Lung (tissue), 12 donors: ENCODE measurements around the gene PXMP2. TPM values are rescaled to one million over a fixed set of nuclear protein-coding genes. Genes with fewer than 3 reads are reported as not detected.

Experiments used
- ATAC-seq: fragments of 200-7000 bp; cut with Tn5 transposase; one replicate; pipeline ENCODE4 v1.9.1; 2020; ENCODE audit warnings: moderate number of reproducible peaks; ENCODE audit not compliant: insufficient read depth, low FRiP score
- DNase-seq, 3 donors: peaks; one replicate each; pipeline ENCODE4 v3.0.0-alpha.2; 2013 to 2017
- H3K27ac ChIP-seq, 2 donors: one replicate each; pipeline ENCODE4 v1.5.1; 2013; ENCODE audit warnings: mild to moderate bottlenecking in 2 of 2, moderate library complexity in 2 of 2, control low read depth in 1 of 2, inconsistent platforms in 1 of 2, low read depth in 1 of 2, low read length in 1 of 2
- H3K27me3 ChIP-seq, 3 donors: one replicate each; pipeline ENCODE4 v1.5.1; 2013; ENCODE audit warnings: low read length in 2 of 3; ENCODE audit not compliant: control insufficient read depth in 3 of 3, insufficient read depth in 3 of 3
- H3K36me3 ChIP-seq, 4 donors: one replicate each; pipeline ENCODE4 v1.5.1; 2013; ENCODE audit warnings: low read length in 4 of 4, mild to moderate bottlenecking in 1 of 4, moderate library complexity in 1 of 4; ENCODE audit not compliant: control insufficient read depth in 4 of 4, insufficient read depth in 4 of 4
- H3K4me1 ChIP-seq, 5 donors: one replicate each; pipeline ENCODE4 v1.5.1; 2013; ENCODE audit warnings: low read length in 5 of 5, mild to moderate bottlenecking in 2 of 5, moderate library complexity in 1 of 5; ENCODE audit not compliant: control insufficient read depth in 5 of 5, insufficient read depth in 5 of 5
- H3K4me3 ChIP-seq: one replicate; pipeline ENCODE4 v1.5.1; 2013; ENCODE audit warnings: mild to moderate bottlenecking, control low read depth, moderate library complexity
- H3K9ac ChIP-seq, 2 donors: one replicate each; pipeline ENCODE4 v1.5.1; 2013; ENCODE audit warnings: low read length in 2 of 2, control low read depth in 1 of 2; ENCODE audit not compliant: insufficient read depth in 1 of 2
- H3K9me3 ChIP-seq, 4 donors: one replicate each; pipeline ENCODE4 v1.5.1; 2013; ENCODE audit warnings: low read length in 3 of 4, mild to moderate bottlenecking in 1 of 4, moderate library complexity in 1 of 4; ENCODE audit not compliant: control insufficient read depth in 4 of 4, insufficient read depth in 3 of 4
- WGBS, 2 donors: extraction: QIAGEN DNeasy Blood & Tissue Kit; methylation state at CpG; one replicate each; pipeline ENCODE4 v1.1.7; 2013; 5-methylcytosine and 5-hydroxymethylcytosine counted together
- polyA plus RNA-seq, 2 donors: library from polyadenylated mRNA; stranded (reverse); fragments of 200-250 nt; gene quantifications; one replicate each; pipeline ENCODE4 v1.2.1, GENCODE V29; 2013
- total RNA-seq, 2 donors: library from RNA; depleted of rRNA in 1 of 2; stranded (reverse); fragments of >200 nt in 1 of 2; gene quantifications; one replicate each; pipeline ENCODE4 v1.2.1, GENCODE V29; 2014 to 2021
- TF ChIP-seq, protein P1 (sequence below): IDR thresholded peaks from 2 replicates; pipeline ENCODE4 v1.5.1; 2012; ENCODE audit warnings: mild to moderate bottlenecking; ENCODE audit errors: control extremely low read depth, extremely low read depth
- donor health status: control.
- donor health status: control.
- donor health status: Bipolar disorder and iron deficiency.
- donor health status: healthy.
- donor health status: DM: yes; HTN: yes; CAD: no.

Gene PXMP2
- total and polyA plus RNA-seq, 4 donors = 5.6 to 15.3 (median 13.2) TPM

DNA sequence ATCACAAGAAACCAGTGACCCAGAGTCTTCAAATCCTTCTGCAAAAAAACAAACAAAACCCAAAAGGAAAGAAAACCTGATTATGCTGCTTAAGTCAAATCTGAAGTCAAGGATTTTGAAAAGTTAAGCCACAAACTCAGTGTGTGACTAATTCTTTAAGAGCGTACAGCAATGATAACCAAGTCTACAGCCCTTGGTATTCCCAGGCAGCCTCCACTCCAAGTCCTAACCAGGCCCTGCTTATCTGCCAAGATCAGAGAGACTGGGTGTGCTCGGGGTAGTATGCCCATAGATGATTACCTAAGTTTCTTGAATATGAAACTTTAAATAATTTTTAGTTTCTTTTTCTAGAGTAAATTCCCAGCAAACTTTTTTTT, 36.4 kb downstream of the PXMP2 start:
- Histone ChIP-seq H3K36me3 (peaks cover 19 to 69% (median 32%) of the 10 kb centered on the region in 4 donors), H3K9ac (no peak overlapping the region), H3K4me1 (no peaks in the 10 kb centered on the region), H3K27me3 (no peaks in the 10 kb centered on the region), H3K4me3 (no peak overlapping the region), H3K9me3 (no peaks in the 10 kb centered on the region), H3K27ac (no peak overlapping the region)
- WGBS, 2 donors = 91 to 96% methylated on average over 2 of the region's 2 CpGs
- TF ChIP-seq, protein P1, sequence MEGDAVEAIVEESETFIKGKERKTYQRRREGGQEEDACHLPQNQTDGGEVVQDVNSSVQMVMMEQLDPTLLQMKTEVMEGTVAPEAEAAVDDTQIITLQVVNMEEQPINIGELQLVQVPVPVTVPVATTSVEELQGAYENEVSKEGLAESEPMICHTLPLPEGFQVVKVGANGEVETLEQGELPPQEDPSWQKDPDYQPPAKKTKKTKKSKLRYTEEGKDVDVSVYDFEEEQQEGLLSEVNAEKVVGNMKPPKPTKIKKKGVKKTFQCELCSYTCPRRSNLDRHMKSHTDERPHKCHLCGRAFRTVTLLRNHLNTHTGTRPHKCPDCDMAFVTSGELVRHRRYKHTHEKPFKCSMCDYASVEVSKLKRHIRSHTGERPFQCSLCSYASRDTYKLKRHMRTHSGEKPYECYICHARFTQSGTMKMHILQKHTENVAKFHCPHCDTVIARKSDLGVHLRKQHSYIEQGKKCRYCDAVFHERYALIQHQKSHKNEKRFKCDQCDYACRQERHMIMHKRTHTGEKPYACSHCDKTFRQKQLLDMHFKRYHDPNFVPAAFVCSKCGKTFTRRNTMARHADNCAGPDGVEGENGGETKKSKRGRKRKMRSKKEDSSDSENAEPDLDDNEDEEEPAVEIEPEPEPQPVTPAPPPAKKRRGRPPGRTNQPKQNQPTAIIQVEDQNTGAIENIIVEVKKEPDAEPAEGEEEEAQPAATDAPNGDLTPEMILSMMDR = no peak
- ATAC-seq (no peak), DNase-seq (no peak)

DNA sequence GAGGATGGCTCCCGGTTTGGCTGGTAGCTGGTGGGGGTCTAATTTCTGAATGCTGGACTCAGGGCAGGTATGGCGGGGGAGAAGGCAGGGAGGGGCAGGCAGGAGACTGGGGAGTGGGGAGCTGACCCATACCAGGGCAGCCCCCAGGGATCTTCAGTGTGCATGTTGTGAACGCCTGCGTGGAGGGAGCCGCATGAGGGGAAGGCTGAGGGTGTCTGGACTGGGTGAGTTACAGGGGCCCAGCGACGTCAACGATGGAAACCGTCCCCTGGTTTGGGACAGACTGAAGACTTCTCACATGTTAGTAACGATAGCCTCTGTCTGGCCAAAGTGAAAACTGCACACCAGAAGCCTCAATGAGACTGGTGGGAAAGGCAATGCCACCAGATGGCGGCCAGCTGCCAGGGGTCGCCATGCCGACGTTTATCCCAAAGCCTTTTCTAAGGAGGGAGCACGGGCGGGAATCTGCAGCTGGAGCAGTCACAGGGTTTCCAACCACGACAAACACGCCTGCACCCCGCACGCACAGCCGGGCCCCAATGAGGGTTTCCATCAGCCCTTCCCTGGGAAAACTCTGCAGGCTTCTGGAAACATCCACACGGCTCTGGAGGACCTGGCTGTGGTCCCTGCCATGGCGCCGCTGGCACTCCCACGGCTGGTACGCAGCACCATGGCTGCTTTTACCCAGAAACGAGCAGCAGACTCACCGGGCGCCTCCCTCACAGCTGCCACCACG, 37.3 kb downstream of the PXMP2 start:
- no peak for DNase-seq

DNA sequence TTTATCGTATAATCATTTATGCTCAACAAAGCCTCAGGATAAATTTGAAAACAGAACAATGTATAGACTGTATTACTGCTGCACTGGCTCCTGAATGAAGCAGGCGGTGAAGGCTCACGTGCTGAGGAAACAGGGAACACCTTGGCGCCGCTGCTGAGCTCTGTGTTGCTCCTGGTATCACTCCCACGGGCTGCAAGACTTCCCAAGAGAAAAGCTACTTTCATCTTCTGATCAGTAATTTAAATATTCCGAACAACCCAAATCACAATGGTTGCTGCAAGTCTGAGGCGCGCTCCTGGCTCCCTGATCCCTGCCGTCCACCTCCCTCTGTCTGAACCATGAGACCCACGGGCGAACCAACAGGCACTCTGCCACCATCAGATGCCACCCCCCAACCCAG, 39.0 kb downstream of the PXMP2 start:
- H3K36me3 ChIP-seq = peaks cover 21 to 65% (median 32%) of the 10 kb centered on the region in 4 donors

More for the DNA sequence above, 37.3 kb downstream of the PXMP2 start:
- no peak for ATAC-seq
- Histone ChIP-seq H3K27me3 (no peaks in the 10 kb centered on the region), H3K9ac (no peak overlapping the region), H3K9me3 (no peaks in the 10 kb centered on the region), H3K4me3 (no peak overlapping the region), H3K4me1 (no peaks in the 10 kb centered on the region), H3K36me3 (peaks cover 19 to 64% (median 29%) of the 10 kb centered on the region in 4 donors), H3K27ac (no peak overlapping the region)
- 92 to 93% methylated on average over 30 of the region's 30 CpGs for WGBS, 2 donors
- TF ChIP-seq, protein P1 = no peak

More for the DNA sequence above, 39.0 kb downstream of the PXMP2 start:
- Histone ChIP-seq H3K27ac (no peak overlapping the region), H3K9ac (no peak overlapping the region), H3K9me3 (no peaks in the 10 kb centered on the region), H3K4me3 (no peak overlapping the region), H3K27me3 (no peaks in the 10 kb centered on the region), H3K4me1 (no peaks in the 10 kb centered on the region)
- 95 to 96% methylated on average over 12 of the region's 12 CpGs for WGBS, 2 donors
- TF ChIP-seq, protein P1 = no peak
- ATAC-seq (no peak), DNase-seq (no peak)
